Neural cell (in vitro differentiated cells): ENCODE data around the gene CASZ1.

Source experiments
- POLR2AphosphoS5 ChIP-seq: IDR thresholded peaks from 2 replicates; pipeline ENCODE4 v1.6.1; 2012
- TF ChIP-seq, protein P1 (sequence below): fragments of 450-650 bp; IDR thresholded peaks from 2 replicates; pipeline ENCODE4 v1.5.1; 2014; ENCODE audit warnings: antibody characterized with exemption, mild to moderate bottlenecking, moderate library complexity; ENCODE audit not compliant: poor library complexity, severe bottlenecking
- TF ChIP-seq, protein P2 (sequence below): IDR thresholded peaks from 2 replicates; pipeline ENCODE4 v1.6.1; 2012; ENCODE audit warnings: borderline replicate concordance

DNA sequence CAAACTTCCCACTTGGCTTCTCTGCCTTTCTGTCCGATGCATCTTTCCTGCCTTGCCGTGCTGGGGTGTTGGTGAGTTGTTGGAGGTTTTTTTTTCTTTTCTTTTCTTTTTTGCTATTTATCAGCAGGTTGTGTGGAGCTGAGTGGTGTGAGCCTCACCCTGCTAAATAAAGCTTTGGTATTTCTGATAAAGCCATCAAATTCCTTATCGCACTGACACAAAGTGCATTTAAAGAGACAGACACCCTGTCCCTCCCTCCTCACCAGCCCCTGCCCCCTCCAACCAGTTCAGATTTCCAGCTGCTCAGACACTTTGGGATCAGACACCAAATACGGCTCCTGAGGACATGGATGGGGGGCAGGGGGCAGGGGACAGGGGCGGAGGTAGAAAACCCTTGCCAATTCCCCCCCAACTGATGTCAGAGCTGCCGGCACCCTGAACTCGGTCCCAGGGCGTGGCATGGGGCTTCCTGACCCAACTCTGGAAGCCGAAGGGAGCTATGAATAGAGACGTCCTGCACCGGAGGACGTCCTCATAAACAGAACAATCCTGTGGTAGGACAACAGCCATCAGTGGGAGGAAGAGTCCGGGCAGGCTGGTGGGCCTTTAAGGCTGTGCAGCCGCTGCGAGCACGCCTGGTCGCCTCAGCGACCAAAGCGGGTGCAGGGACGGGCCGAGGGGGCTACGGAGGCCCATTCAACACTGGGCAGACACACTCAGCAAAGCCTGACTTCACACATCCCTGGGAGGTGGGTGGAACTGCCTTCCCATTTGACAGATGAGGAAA, 79.0 kb downstream of the CASZ1 start:
- TF ChIP-seq, protein P1, sequence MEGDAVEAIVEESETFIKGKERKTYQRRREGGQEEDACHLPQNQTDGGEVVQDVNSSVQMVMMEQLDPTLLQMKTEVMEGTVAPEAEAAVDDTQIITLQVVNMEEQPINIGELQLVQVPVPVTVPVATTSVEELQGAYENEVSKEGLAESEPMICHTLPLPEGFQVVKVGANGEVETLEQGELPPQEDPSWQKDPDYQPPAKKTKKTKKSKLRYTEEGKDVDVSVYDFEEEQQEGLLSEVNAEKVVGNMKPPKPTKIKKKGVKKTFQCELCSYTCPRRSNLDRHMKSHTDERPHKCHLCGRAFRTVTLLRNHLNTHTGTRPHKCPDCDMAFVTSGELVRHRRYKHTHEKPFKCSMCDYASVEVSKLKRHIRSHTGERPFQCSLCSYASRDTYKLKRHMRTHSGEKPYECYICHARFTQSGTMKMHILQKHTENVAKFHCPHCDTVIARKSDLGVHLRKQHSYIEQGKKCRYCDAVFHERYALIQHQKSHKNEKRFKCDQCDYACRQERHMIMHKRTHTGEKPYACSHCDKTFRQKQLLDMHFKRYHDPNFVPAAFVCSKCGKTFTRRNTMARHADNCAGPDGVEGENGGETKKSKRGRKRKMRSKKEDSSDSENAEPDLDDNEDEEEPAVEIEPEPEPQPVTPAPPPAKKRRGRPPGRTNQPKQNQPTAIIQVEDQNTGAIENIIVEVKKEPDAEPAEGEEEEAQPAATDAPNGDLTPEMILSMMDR = no peak
- TF ChIP-seq, protein P2, sequence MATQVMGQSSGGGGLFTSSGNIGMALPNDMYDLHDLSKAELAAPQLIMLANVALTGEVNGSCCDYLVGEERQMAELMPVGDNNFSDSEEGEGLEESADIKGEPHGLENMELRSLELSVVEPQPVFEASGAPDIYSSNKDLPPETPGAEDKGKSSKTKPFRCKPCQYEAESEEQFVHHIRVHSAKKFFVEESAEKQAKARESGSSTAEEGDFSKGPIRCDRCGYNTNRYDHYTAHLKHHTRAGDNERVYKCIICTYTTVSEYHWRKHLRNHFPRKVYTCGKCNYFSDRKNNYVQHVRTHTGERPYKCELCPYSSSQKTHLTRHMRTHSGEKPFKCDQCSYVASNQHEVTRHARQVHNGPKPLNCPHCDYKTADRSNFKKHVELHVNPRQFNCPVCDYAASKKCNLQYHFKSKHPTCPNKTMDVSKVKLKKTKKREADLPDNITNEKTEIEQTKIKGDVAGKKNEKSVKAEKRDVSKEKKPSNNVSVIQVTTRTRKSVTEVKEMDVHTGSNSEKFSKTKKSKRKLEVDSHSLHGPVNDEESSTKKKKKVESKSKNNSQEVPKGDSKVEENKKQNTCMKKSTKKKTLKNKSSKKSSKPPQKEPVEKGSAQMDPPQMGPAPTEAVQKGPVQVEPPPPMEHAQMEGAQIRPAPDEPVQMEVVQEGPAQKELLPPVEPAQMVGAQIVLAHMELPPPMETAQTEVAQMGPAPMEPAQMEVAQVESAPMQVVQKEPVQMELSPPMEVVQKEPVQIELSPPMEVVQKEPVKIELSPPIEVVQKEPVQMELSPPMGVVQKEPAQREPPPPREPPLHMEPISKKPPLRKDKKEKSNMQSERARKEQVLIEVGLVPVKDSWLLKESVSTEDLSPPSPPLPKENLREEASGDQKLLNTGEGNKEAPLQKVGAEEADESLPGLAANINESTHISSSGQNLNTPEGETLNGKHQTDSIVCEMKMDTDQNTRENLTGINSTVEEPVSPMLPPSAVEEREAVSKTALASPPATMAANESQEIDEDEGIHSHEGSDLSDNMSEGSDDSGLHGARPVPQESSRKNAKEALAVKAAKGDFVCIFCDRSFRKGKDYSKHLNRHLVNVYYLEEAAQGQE = no peak
- no peak for TF ChIP-seq POLR2AphosphoS5
